SK-N-MC (cell line): ENCODE data around the gene TSSK3.

Experiments used
- DNase-seq: peaks from one replicate; pipeline ENCODE4 v3.0.0-alpha.2; 2011; ENCODE audit warnings: low read depth, low spot score
- H3K27ac ChIP-seq: fragments of 200-600 bp; sonication (generic); 2 replicates; pipeline ENCODE4 v1.5.1; 2016; ENCODE audit warnings: mixed run types
- H3K36me3 ChIP-seq: fragments of 200-600 bp; sonication (generic); 2 replicates; pipeline ENCODE4 v1.6.1; 2017; ENCODE audit warnings: antibody characterized with exemption, low read length, mixed read lengths; ENCODE audit not compliant: insufficient read depth
- H3K4me3 ChIP-seq: fragments of 200-600 bp; sonication (generic); 2 replicates; pipeline ENCODE4 v1.5.1; 2016
- H3K9ac ChIP-seq: fragments of 200-600 bp; sonication (generic); 2 replicates; pipeline ENCODE4 v1.8.0; 2017; ENCODE audit warnings: mixed run types, mixed read lengths; ENCODE audit not compliant: insufficient read length
- H3K9me3 ChIP-seq: fragments of 200-600 bp; sonication (generic); 2 replicates; pipeline ENCODE4 v1.6.1; 2017; ENCODE audit warnings: low read depth, mild to moderate bottlenecking, antibody characterized with exemption, low read length, moderate library complexity, mixed read lengths
- EZH2 ChIP-seq: fragments of 200-600 bp; sonication (generic); IDR thresholded peaks from one replicate; pipeline ENCODE4 v1.6.1; 2017; ENCODE audit warnings: antibody characterized with exemption
- FOXP2 ChIP-seq: optimal IDR thresholded peaks from 2 replicates; pipeline ENCODE3; 2011; ENCODE audit warnings: mild to moderate bottlenecking, moderate library complexity; ENCODE audit not compliant: insufficient read depth; ENCODE audit errors: extremely low read length, control extremely low read depth
- POLR2AphosphoS5 ChIP-seq: IDR thresholded peaks from 2 replicates; pipeline ENCODE4 v1.6.1; 2012; ENCODE audit warnings: mild to moderate bottlenecking, low read depth, low read length, borderline replicate concordance

Gene TSSK3

DNA sequence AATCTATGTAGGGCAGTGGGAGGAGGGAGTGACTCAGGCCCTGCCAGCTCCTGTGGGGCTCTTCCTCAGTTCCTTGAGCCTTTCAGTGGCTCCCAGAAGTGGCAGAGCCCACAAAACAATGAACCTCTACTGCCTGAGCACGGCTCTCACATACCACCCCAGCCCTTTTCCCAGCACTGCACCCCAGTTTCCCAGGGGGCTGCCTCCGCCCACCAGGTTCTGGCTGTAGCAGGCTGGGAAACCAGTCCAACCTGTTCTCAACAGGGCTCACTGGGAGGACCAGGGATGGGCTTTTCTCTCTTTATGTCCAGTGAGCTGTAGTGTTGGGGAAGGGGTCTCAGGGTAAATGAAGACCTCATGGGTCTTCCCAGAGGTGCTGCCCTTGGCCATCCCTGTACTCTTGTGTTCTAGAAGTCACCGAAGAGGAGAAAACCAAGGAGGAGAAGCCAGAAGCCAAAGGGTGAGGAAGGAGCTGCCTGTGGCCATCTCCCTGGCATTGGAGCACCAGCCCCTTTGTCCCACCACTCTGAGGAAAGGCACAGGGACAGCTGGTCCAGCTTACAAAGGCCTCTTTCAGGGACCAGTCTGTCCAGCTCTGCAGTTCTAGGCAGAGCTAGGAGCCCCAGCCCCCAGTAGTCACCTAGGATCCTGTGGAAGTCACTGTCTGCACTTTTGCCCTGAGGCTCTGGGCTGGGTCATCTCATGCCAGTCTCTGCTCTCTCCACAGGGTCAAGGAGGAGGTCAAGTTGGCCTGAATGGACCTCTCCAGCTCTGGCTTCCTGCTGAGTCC lies 29.9 kb upstream of the TSSK3 start:
- no peaks in the 10 kb centered on the region for H3K9me3 ChIP-seq
- peak overlapping the region; percentile 62 for H3K27ac ChIP-seq
- peaks cover 74% of the 10 kb centered on the region for H3K36me3 ChIP-seq
- no peak for DNase-seq
- TF ChIP-seq FOXP2 (no peak), POLR2AphosphoS5 (no peak; the same call in none of the 2 replicates), EZH2 (no peak)
- H3K9ac ChIP-seq = no peak overlapping the region
- no peak overlapping the region for H3K4me3 ChIP-seq

GRCh38 chr1:32333251-32333963 lies 28.9 kb upstream of the TSSK3 start:
- H3K9ac ChIP-seq = no peak overlapping the region
- DNase-seq = no peak
- H3K4me3 ChIP-seq = peak overlapping the region; percentile 83
- peaks cover 66% of the 10 kb centered on the region for H3K36me3 ChIP-seq
- H3K27ac ChIP-seq = peak overlapping the region; percentile 53
- no peak; the same call in 1 of the 2 replicates for TF ChIP-seq POLR2AphosphoS5
- TF ChIP-seq FOXP2 = no peak
- no peaks in the 10 kb centered on the region for H3K9me3 ChIP-seq

GRCh38 chr1:32334274-32334861 lies 28.0 kb upstream of the TSSK3 start:
- no peaks in the 10 kb centered on the region for H3K9me3 ChIP-seq
- no peak for TF ChIP-seq FOXP2
- TF ChIP-seq EZH2 = no peak
- TF ChIP-seq POLR2AphosphoS5 = peak; percentile 59; the same call in 1 of the 2 replicates
- H3K9ac ChIP-seq = peak overlapping the region; percentile 95
- H3K27ac ChIP-seq = peak overlapping the region; percentile 84
- DNase-seq = no peak
- peak overlapping the region; percentile 83 for H3K4me3 ChIP-seq
- H3K36me3 ChIP-seq = peaks cover 57% of the 10 kb centered on the region

GRCh38 chr1:32334864-32335534 lies 27.3 kb upstream of the TSSK3 start:
- Histone ChIP-seq H3K4me3 (peak overlapping the region; percentile 83), H3K9me3 (no peaks in the 10 kb centered on the region), H3K9ac (peak overlapping the region; percentile 95), H3K36me3 (peaks cover 51% of the 10 kb centered on the region), H3K27ac (peak overlapping the region; percentile 84)
- no peak for DNase-seq
- TF ChIP-seq FOXP2 (no peak), EZH2 (no peak), POLR2AphosphoS5 (no peak; the same call in 1 of the 2 replicates)

- Histone ChIP-seq H3K9ac (peak overlapping the region; percentile 95), H3K36me3 (peaks cover 46% of the 10 kb centered on the region), H3K4me3 (peak overlapping the region; percentile 83), H3K9me3 (no peaks in the 10 kb centered on the region), H3K27ac (peak overlapping the region; percentile 84)
- no peak for TF ChIP-seq POLR2AphosphoS5
- no peak for TF ChIP-seq FOXP2
- no peak for TF ChIP-seq EZH2
- no peak for DNase-seq
Measured at GRCh38 chr1:32335535-32335789, 26.9 kb upstream of the TSSK3 start.

DNA sequence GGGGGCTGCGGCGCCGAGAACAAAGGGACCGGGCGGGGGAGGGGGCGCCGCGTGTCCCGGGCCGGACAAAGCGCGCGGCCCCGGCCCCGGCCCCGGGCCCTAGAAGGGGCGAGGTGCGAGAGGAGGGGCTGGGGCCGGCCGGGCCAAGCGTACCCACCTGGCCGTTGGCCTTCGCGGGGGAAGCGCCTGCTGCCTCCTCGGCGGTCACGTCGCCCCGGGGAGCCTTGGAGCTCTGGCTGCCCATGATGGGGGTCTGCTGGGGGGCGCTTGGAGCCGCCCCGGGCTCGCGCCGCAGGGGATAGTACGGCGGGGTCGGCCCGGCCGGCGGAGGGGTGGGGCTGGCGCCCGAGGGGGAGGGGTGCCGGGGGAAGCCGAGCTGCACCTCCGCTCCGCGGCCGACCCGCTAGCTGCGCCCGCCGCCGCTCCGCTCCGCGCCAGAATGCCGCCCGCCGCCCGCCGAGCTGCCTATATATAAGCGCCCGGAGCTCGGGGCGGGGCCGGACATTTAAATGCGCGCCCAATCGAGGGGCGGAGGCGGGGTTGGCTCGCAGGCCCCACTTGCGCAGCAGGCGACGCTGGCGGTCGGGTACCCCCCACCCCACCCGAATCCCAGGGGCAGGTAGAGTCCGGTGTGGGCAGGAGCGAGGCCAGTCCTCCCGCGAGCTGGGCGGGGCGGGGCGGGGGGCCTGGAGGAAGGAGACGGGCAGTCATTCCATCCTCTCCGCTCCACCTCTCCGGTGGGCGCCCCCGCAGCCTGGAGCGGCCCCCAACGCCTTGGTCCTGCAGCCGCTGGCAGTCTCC lies 26.3 kb upstream of the TSSK3 start, which contains the start of gene MARCKSL1:
MARCKSL1 (minus strand) TSS at position 444 of the 801 bp plus-strand sequence; CDS start at position 244, 200 bp downstream.
- no peak for DNase-seq
- Histone ChIP-seq H3K9ac (peak within 1 kb of the TSS; percentile 95), H3K9me3 (no peaks in the 10 kb centered on the region), H3K27ac (peak within 1 kb of the TSS; percentile 84), H3K36me3 (peaks cover 41% of the 10 kb centered on the region), H3K4me3 (peak within 1 kb of the TSS; percentile 83)
- TF ChIP-seq EZH2 (no peak), FOXP2 (no peak), POLR2AphosphoS5 (peak; percentile 95)

DNA sequence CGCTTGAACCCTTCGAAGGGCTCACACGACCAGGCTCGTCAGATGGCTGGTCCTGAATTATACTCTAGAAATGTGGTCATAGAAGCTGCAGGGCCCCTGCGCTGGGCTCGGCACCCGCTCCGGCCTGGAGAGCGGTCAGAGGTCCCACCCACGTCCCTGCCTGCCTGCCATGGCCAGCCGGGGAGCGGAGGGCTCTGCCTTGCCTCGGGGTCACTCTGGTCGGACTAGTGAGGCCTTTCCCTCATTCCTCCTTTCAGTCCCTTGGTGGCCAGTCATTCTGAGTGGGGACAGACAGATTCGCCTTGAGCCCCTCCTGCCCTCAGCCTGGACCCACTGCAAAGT lies 25.8 kb upstream of the TSSK3 start:
- peak overlapping the region; percentile 83 for H3K4me3 ChIP-seq
- no peak for DNase-seq
- no peak overlapping the region for H3K27ac ChIP-seq
- no peaks in the 10 kb centered on the region for H3K9me3 ChIP-seq
- peaks cover 35% of the 10 kb centered on the region for H3K36me3 ChIP-seq
- TF ChIP-seq FOXP2 (no peak), EZH2 (no peak), POLR2AphosphoS5 (no peak)
- H3K9ac ChIP-seq = no peak overlapping the region
